Pulmonary artery endothelial cell (primary cell): ENCODE data around the gene IFT81. TPM values are rescaled to one million over a fixed set of nuclear protein-coding genes. Genes with fewer than 3 reads are reported as not detected.
"Not testable (repeated sequence)": the region's sequence is repeated elsewhere in the genome, so short reads cannot be mapped to it uniquely, and the experiment has no call there.

ENCODE experiments used
- DNase-seq: peaks from one replicate; pipeline ENCODE4 v3.0.0-alpha.2; 2011; ENCODE audit warnings: low read depth, low spot score
- total RNA-seq: library from RNA; depleted of rRNA; stranded (reverse); fragments of >200 nt; gene quantifications from 2 replicates; pipeline ENCODE4 v1.2.3, GENCODE V29; 2014

The IFT81 gene
- total RNA-seq, 1 donor from 2014 or later, result 8.4 TPM

GRCh38 chr12:110246636-110247339 lies 122.6 kb downstream of the IFT81 start:
- no peak for DNase-seq

GRCh38 chr12:110247340-110248095 lies 123.4 kb downstream of the IFT81 start:
- DNase-seq, result no peak

GRCh38 chr12:110248096-110248447 lies 123.9 kb downstream of the IFT81 start:
- DNase-seq, result no peak

- no peak for DNase-seq
Measured at GRCh38 chr12:110249105-110249504, 124.9 kb downstream of the IFT81 start.

- DNase-seq, result no peak
Measured at GRCh38 chr12:110249716-110250225, 125.6 kb downstream of the IFT81 start.

GRCh38 chr12:110251381-110251780 lies 127.2 kb downstream of the IFT81 start:
- no peak for DNase-seq

GRCh38 chr12:110252716-110253115 lies 128.6 kb downstream of the IFT81 start:
- no peak for DNase-seq

GRCh38 chr12:110253176-110253575 lies 129.0 kb downstream of the IFT81 start:
- no peak for DNase-seq

GRCh38 chr12:110254971-110255540 lies 130.9 kb downstream of the IFT81 start:
- DNase-seq, result no peak

- not testable (repeated sequence) for DNase-seq
Measured at GRCh38 chr12:110255890-110256456, 131.8 kb downstream of the IFT81 start.

GRCh38 chr12:110256780-110257431 lies 132.7 kb downstream of the IFT81 start:
- no peak for DNase-seq

- DNase-seq, result no peak
Measured at GRCh38 chr12:110258466-110258865, 134.3 kb downstream of the IFT81 start.

- DNase-seq, result no peak
Measured at GRCh38 chr12:110262442-110263388, 138.6 kb downstream of the IFT81 start.

GRCh38 chr12:110266381-110266960 lies 142.3 kb downstream of the IFT81 start:
- DNase-seq, result no peak

- DNase-seq, result peak; percentile 27
Measured at GRCh38 chr12:110266980-110267620, 142.9 kb downstream of the IFT81 start.
